ENCODE results near the gene NSMF.

- TF ChIP-seq, protein P1, sequence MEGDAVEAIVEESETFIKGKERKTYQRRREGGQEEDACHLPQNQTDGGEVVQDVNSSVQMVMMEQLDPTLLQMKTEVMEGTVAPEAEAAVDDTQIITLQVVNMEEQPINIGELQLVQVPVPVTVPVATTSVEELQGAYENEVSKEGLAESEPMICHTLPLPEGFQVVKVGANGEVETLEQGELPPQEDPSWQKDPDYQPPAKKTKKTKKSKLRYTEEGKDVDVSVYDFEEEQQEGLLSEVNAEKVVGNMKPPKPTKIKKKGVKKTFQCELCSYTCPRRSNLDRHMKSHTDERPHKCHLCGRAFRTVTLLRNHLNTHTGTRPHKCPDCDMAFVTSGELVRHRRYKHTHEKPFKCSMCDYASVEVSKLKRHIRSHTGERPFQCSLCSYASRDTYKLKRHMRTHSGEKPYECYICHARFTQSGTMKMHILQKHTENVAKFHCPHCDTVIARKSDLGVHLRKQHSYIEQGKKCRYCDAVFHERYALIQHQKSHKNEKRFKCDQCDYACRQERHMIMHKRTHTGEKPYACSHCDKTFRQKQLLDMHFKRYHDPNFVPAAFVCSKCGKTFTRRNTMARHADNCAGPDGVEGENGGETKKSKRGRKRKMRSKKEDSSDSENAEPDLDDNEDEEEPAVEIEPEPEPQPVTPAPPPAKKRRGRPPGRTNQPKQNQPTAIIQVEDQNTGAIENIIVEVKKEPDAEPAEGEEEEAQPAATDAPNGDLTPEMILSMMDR (IDR thresholded peaks at IDR 0.05; ENCODE audit: extremely low read depth in 1 of 2, insufficient read depth in 1 of 2, low read depth in 1 of 2, low read length in 2 of 2), result no peak
- TF ChIP-seq POLR2AphosphoS5 (IDR thresholded peaks at IDR 0.05; ENCODE audit: insufficient read depth, low read depth, low read length), result no peak
These were observed 56.4 kb downstream of the NSMF start for GRCh38 chr9:137402746-137403145.
